Measurements from ENCODE around the gene INSL6.

- TF ChIP-seq GATA2 (IDR thresholded peaks at IDR 0.05; ENCODE audit: low read depth, low read length) = no peak
- TF ChIP-seq GATA3 (IDR thresholded peaks at IDR 0.05; ENCODE audit: low read depth, low read length) = no peak
Observed at GRCh38 chr9:5195463-5195862, 10.0 kb upstream of the INSL6 start.

Data from SH-SY5Y (cell line).